ENCODE results near the gene B4GALT7. TPM values are rescaled to one million over a fixed set of nuclear protein-coding genes. Genes with fewer than 3 reads are reported as not detected.

The B4GALT7 gene
- total and polyA plus RNA-seq, 4 donors, result 8.1 to 19.7 (median 15.6) TPM

DNA sequence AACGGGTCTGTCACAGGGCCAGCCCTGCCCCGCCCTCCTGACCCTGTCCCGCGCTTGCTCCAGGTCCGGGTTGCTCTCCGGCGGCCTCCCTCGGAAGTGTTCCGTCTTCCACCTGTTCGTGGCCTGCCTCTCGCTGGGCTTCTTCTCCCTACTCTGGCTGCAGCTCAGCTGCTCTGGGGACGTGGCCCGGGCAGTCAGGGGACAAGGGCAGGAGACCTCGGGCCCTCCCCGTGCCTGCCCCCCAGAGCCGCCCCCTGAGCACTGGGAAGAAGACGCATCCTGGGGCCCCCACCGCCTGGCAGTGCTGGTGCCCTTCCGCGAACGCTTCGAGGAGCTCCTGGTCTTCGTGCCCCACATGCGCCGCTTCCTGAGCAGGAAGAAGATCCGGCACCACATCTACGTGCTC lies 4.2 kb downstream of the B4GALT7 start:
- WGBS, result 96% methylated on average over 27 of the region's 27 CpGs
- Histone ChIP-seq H3K4me1 (ENCODE audit: control insufficient read depth in 4 of 4, insufficient read depth in 4 of 4, low read length in 3 of 4) (peaks cover 0 to 20% (median 13%) of the 10 kb centered on the region in 4 donors), H3K36me3 (ENCODE audit: control insufficient read depth in 4 of 4, insufficient read depth in 3 of 4, low read depth in 1 of 4, low read length in 3 of 4) (peaks cover 0 to 8% (median 0%) of the 10 kb centered on the region in 4 donors)

DNA sequence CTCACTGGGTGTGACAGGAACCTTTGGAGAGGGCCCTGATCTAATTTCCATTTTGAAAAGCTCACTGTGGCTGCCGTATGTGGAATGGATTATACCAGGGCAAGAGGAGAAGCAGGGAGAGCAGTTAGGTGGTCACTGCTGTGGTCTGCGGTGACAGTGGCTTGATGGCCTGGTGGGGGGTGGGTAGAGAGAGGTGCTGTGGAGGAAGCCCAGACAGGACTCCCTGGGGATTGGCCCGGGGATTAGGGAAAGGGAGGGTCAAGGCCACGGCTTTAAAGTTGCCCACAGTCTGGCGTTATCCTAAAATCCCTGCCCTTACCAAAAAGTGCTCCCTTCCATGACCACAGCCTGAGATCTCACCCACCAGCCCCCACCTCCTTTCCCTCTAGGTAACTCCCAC lies 4.7 kb downstream of the B4GALT7 start:
- Histone ChIP-seq H3K4me1 (ENCODE audit: control insufficient read depth in 4 of 4, insufficient read depth in 4 of 4, low read length in 3 of 4) (peaks cover 0 to 20% (median 13%) of the 10 kb centered on the region in 4 donors), H3K36me3 (ENCODE audit: control insufficient read depth in 4 of 4, insufficient read depth in 3 of 4, low read depth in 1 of 4, low read length in 3 of 4) (peaks cover 0 to 8% (median 0%) of the 10 kb centered on the region in 4 donors), H3K27me3 (ENCODE audit: control insufficient read depth in 4 of 4, insufficient read depth in 4 of 4, low read length in 3 of 4) (no peaks in the 10 kb centered on the region), H3K9ac (ENCODE audit: low read depth in 1 of 2, low read length in 2 of 2) (no peak overlapping the region), H3K27ac (ENCODE audit: low read depth in 1 of 2, low read length in 2 of 2) (no peak overlapping the region), H3K9me3 (ENCODE audit: control insufficient read depth in 4 of 4, low read length in 3 of 4) (no peaks in the 10 kb centered on the region), H3K4me3 (ENCODE audit: low read depth in 1 of 3, low read length in 3 of 3) (no peak overlapping the region)
- TF ChIP-seq EGR1 (IDR thresholded peaks at IDR 0.05; ENCODE audit: low read depth in 2 of 2), result no peak
- TF ChIP-seq, protein P1, sequence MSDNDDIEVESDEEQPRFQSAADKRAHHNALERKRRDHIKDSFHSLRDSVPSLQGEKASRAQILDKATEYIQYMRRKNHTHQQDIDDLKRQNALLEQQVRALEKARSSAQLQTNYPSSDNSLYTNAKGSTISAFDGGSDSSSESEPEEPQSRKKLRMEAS (IDR thresholded peaks at IDR 0.05), result no peak
- no peak for TF ChIP-seq RAD21 (IDR thresholded peaks at IDR 0.05)
- TF ChIP-seq HNF4A (conservative IDR thresholded peaks at IDR 0.05), result no peak
- TF ChIP-seq YY1 (IDR thresholded peaks at IDR 0.05), result no peak
- WGBS, result 85% methylated on average over 5 of the region's 5 CpGs
- DNase-seq (ENCODE audit: low spot score), result no peak

More for the DNA sequence above, 4.2 kb downstream of the B4GALT7 start:
- Histone ChIP-seq H3K27me3 (ENCODE audit: control insufficient read depth in 4 of 4, insufficient read depth in 4 of 4, low read length in 3 of 4) (no peaks in the 10 kb centered on the region), H3K9me3 (ENCODE audit: control insufficient read depth in 4 of 4, low read length in 3 of 4) (no peaks in the 10 kb centered on the region), H3K27ac (ENCODE audit: low read depth in 1 of 2, low read length in 2 of 2) (no peak overlapping the region), H3K9ac (ENCODE audit: low read depth in 1 of 2, low read length in 2 of 2) (no peak overlapping the region), H3K4me3 (ENCODE audit: low read depth in 1 of 3, low read length in 3 of 3) (no peak overlapping the region)
- DNase-seq (ENCODE audit: low spot score), result no peak
- TF ChIP-seq FOXA1 (IDR thresholded peaks at IDR 0.05), result no peak
- TF ChIP-seq, protein P2, sequence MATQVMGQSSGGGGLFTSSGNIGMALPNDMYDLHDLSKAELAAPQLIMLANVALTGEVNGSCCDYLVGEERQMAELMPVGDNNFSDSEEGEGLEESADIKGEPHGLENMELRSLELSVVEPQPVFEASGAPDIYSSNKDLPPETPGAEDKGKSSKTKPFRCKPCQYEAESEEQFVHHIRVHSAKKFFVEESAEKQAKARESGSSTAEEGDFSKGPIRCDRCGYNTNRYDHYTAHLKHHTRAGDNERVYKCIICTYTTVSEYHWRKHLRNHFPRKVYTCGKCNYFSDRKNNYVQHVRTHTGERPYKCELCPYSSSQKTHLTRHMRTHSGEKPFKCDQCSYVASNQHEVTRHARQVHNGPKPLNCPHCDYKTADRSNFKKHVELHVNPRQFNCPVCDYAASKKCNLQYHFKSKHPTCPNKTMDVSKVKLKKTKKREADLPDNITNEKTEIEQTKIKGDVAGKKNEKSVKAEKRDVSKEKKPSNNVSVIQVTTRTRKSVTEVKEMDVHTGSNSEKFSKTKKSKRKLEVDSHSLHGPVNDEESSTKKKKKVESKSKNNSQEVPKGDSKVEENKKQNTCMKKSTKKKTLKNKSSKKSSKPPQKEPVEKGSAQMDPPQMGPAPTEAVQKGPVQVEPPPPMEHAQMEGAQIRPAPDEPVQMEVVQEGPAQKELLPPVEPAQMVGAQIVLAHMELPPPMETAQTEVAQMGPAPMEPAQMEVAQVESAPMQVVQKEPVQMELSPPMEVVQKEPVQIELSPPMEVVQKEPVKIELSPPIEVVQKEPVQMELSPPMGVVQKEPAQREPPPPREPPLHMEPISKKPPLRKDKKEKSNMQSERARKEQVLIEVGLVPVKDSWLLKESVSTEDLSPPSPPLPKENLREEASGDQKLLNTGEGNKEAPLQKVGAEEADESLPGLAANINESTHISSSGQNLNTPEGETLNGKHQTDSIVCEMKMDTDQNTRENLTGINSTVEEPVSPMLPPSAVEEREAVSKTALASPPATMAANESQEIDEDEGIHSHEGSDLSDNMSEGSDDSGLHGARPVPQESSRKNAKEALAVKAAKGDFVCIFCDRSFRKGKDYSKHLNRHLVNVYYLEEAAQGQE (IDR thresholded peaks at IDR 0.05), result no peak
- TF ChIP-seq EGR1 (IDR thresholded peaks at IDR 0.05; ENCODE audit: low read depth in 2 of 2), result no peak

DNA sequence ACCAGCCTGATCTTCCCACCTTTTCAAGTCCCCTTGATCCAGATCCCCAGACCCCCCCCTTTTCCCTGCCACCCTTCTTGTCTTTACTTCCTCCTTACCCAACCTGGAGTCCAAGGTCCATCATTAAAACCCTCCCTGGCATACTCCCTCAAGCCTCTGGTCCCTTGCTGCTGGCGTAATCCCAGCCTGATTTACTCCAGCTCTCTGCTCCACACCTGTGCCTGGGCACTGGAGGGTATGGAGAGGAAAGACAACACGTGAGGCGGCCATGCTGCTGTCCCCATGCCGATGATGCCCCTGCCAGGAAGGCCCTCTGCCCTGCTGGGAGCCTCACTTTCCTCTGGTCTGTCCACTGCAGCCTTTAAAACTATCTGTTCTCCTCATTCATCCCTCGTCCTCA lies 5.1 kb downstream of the B4GALT7 start:
- Histone ChIP-seq H3K27me3 (ENCODE audit: control insufficient read depth in 4 of 4, insufficient read depth in 4 of 4, low read length in 3 of 4) (no peaks in the 10 kb centered on the region), H3K36me3 (ENCODE audit: control insufficient read depth in 4 of 4, insufficient read depth in 3 of 4, low read depth in 1 of 4, low read length in 3 of 4) (peaks cover 0 to 11% (median 0%) of the 10 kb centered on the region in 4 donors), H3K4me1 (ENCODE audit: control insufficient read depth in 4 of 4, insufficient read depth in 4 of 4, low read length in 3 of 4) (peaks cover 0 to 20% (median 13%) of the 10 kb centered on the region in 4 donors), H3K4me3 (ENCODE audit: low read depth in 1 of 3, low read length in 3 of 3) (no peak overlapping the region), H3K9ac (ENCODE audit: low read depth in 1 of 2, low read length in 2 of 2) (no peak overlapping the region), H3K27ac (ENCODE audit: low read depth in 1 of 2, low read length in 2 of 2) (no peak overlapping the region), H3K9me3 (ENCODE audit: control insufficient read depth in 4 of 4, low read length in 3 of 4) (no peaks in the 10 kb centered on the region)
- DNase-seq (ENCODE audit: low spot score), result no peak
- WGBS, result 87% methylated on average over 5 of the region's 5 CpGs
- TF ChIP-seq RXRA (IDR thresholded peaks at IDR 0.05), result no peak
- TF ChIP-seq, protein P3, sequence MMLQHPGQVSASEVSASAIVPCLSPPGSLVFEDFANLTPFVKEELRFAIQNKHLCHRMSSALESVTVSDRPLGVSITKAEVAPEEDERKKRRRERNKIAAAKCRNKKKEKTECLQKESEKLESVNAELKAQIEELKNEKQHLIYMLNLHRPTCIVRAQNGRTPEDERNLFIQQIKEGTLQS (IDR thresholded peaks at IDR 0.05), result no peak
- TF ChIP-seq GABPA (IDR thresholded peaks at IDR 0.05 in 1 of 2, conservative IDR thresholded peaks at IDR 0.05 in 1 of 2), result no peak
- TF ChIP-seq, protein P4, sequence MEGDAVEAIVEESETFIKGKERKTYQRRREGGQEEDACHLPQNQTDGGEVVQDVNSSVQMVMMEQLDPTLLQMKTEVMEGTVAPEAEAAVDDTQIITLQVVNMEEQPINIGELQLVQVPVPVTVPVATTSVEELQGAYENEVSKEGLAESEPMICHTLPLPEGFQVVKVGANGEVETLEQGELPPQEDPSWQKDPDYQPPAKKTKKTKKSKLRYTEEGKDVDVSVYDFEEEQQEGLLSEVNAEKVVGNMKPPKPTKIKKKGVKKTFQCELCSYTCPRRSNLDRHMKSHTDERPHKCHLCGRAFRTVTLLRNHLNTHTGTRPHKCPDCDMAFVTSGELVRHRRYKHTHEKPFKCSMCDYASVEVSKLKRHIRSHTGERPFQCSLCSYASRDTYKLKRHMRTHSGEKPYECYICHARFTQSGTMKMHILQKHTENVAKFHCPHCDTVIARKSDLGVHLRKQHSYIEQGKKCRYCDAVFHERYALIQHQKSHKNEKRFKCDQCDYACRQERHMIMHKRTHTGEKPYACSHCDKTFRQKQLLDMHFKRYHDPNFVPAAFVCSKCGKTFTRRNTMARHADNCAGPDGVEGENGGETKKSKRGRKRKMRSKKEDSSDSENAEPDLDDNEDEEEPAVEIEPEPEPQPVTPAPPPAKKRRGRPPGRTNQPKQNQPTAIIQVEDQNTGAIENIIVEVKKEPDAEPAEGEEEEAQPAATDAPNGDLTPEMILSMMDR (IDR thresholded peaks at IDR 0.05; ENCODE audit: low read depth, low read length, missing input control), result no peak
- no peak for TF ChIP-seq EGR1 (IDR thresholded peaks at IDR 0.05; ENCODE audit: low read depth in 2 of 2)

Measured in liver (tissue), 9 donors.